ENCODE measurements around the gene MRGPRD.

Gene MRGPRD

GRCh38 chr11:68992743-68993255 is 12.0 kb upstream of the MRGPRD start:
- TF ChIP-seq ZNF274 (IDR thresholded peaks at IDR 0.05; ENCODE audit: low read depth, low read length): no peak
- no peak overlapping the region for H3K4me3 ChIP-seq (ENCODE audit: low read length)

GRCh38 chr11:68990995-68991780 is 10.4 kb upstream of the MRGPRD start:
- no peak for TF ChIP-seq ZNF274 (IDR thresholded peaks at IDR 0.05; ENCODE audit: low read depth, low read length)
- H3K4me3 ChIP-seq (ENCODE audit: low read length): no peak overlapping the region

- no peak overlapping the region for H3K4me3 ChIP-seq (ENCODE audit: low read length)
- TF ChIP-seq ZNF274 (IDR thresholded peaks at IDR 0.05; ENCODE audit: low read depth, low read length): no peak
Observed at GRCh38 chr11:68989936-68990606, 9.3 kb upstream of the MRGPRD start.

- no peak overlapping the region for H3K4me3 ChIP-seq (ENCODE audit: low read length)
- TF ChIP-seq ZNF274 (IDR thresholded peaks at IDR 0.05; ENCODE audit: low read depth, low read length): no peak
Observed at GRCh38 chr11:68988491-68988890, 7.7 kb upstream of the MRGPRD start.

GRCh38 chr11:68987211-68987610 is 6.4 kb upstream of the MRGPRD start:
- TF ChIP-seq ZNF274 (IDR thresholded peaks at IDR 0.05; ENCODE audit: low read depth, low read length): no peak
- H3K4me3 ChIP-seq (ENCODE audit: low read length): no peak overlapping the region

- TF ChIP-seq ZNF274 (IDR thresholded peaks at IDR 0.05; ENCODE audit: low read depth, low read length): no peak
Observed at GRCh38 chr11:68983801-68984200, 3.0 kb upstream of the MRGPRD start.

GRCh38 chr11:68982134-68982533 is 1.3 kb upstream of the MRGPRD start:
- no peak for TF ChIP-seq ZNF274 (IDR thresholded peaks at IDR 0.05; ENCODE audit: low read depth, low read length)
- H3K4me3 ChIP-seq (ENCODE audit: low read length): no peak overlapping the region

More at GRCh38 chr11:68983801-68984200, 3.0 kb upstream of the MRGPRD start:
- no peak overlapping the region for H3K4me3 ChIP-seq (ENCODE audit: low read length)

GRCh38 chr11:68979931-68980775 is 633 bp downstream of the MRGPRD start:
- H3K4me3 ChIP-seq (ENCODE audit: low read length): no peak overlapping the region
- no peak for TF ChIP-seq ZNF274 (IDR thresholded peaks at IDR 0.05; ENCODE audit: low read depth, low read length)

- TF ChIP-seq ZNF274 (IDR thresholded peaks at IDR 0.05; ENCODE audit: low read depth, low read length): no peak
- H3K4me3 ChIP-seq (ENCODE audit: low read length): no peak overlapping the region
Observed at GRCh38 chr11:68978931-68979594, 1.7 kb downstream of the MRGPRD start.

GRCh38 chr11:68978626-68978930 is 2.2 kb downstream of the MRGPRD start:
- TF ChIP-seq ZNF274 (IDR thresholded peaks at IDR 0.05; ENCODE audit: low read depth, low read length): no peak
- H3K4me3 ChIP-seq (ENCODE audit: low read length): no peak overlapping the region

- H3K4me3 ChIP-seq (ENCODE audit: low read length): no peak overlapping the region
- TF ChIP-seq ZNF274 (IDR thresholded peaks at IDR 0.05; ENCODE audit: low read depth, low read length): no peak
Observed at GRCh38 chr11:68977781-68978625, 2.8 kb downstream of the MRGPRD start.

GRCh38 chr11:68976563-68976962 is 4.2 kb downstream of the MRGPRD start:
- no peak for TF ChIP-seq ZNF274 (IDR thresholded peaks at IDR 0.05; ENCODE audit: low read depth, low read length)
- H3K4me3 ChIP-seq (ENCODE audit: low read length): no peak overlapping the region

- no peak overlapping the region for H3K4me3 ChIP-seq (ENCODE audit: low read length)
- TF ChIP-seq ZNF274 (IDR thresholded peaks at IDR 0.05; ENCODE audit: low read depth, low read length): no peak
Observed at GRCh38 chr11:68976095-68976494, 4.7 kb downstream of the MRGPRD start.
